Uterus (tissue), 4 donors: ENCODE measurements around the gene MXRA7. TPM values are rescaled to one million over a fixed set of nuclear protein-coding genes. Genes with fewer than 3 reads are reported as not detected.

Experiments
- DNase-seq, 2 donors: peaks; one replicate each; pipeline ENCODE4 v3.0.0-alpha.2; 2019 to 2020
- H3K27ac ChIP-seq, 2 donors: fragments of 200-600 bp; sonication (generic); 1 replicate in 1 of 2; 2 replicates in 1 of 2; pipeline ENCODE4 v1.5.1; 2016 to 2018
- H3K27me3 ChIP-seq, 2 donors: fragments of 200-600 bp; sonication (generic); one replicate each; pipeline ENCODE4 v1.5.1; 2018 to 2019; ENCODE audit warnings: control low read depth in 1 of 2
- H3K36me3 ChIP-seq, 2 donors: fragments of 200-600 bp; sonication (generic); one replicate each; pipeline ENCODE4 v1.5.1; 2019; ENCODE audit warnings: control low read depth in 1 of 2
- H3K4me1 ChIP-seq, 2 donors: fragments of 200-600 bp; sonication (generic); one replicate each; pipeline ENCODE4 v1.5.1; 2018 to 2019; ENCODE audit warnings: control low read depth in 1 of 2
- H3K4me3 ChIP-seq, 2 donors: fragments of 200-600 bp; sonication (generic); 1 replicate in 1 of 2; 2 replicates in 1 of 2; pipeline ENCODE4 v1.5.1; 2018 to 2019; ENCODE audit warnings: mild to moderate bottlenecking in 1 of 2
- H3K9me3 ChIP-seq, 2 donors: fragments of 200-600 bp; sonication (generic); one replicate each; pipeline ENCODE4 v1.5.1; 2019; ENCODE audit warnings: control low read depth in 1 of 2
- CTCF ChIP-seq, 4 experiments: fragments of 200-600 bp in 2 of 4; fragments of 450-650 bp in 2 of 4; sonication (generic) in 2 of 4; IDR thresholded peaks; one replicate each; pipeline ENCODE4 v1.5.1; 2016 to 2019; ENCODE audit warnings: antibody characterized with exemption in 4 of 4, mild to moderate bottlenecking in 2 of 4, moderate library complexity in 1 of 4
- POLR2A ChIP-seq, 2 donors: fragments of 450-650 bp; IDR thresholded peaks; one replicate each; pipeline ENCODE4 v1.6.1; 2016; ENCODE audit warnings: antibody characterized with exemption in 2 of 2, mild to moderate bottlenecking in 1 of 2, moderate library complexity in 1 of 2
- intact Hi-C: fragments of 100-400 bp; cut with DNase I; formaldehyde crosslinking; loops from one replicate; pipeline ENCODE4 v1.15.1; 2023; ENCODE audit warnings: low total_unique reads
- total RNA-seq, 4 donors: library from RNA; depleted of rRNA in 3 of 4; stranded (reverse); fragments of >200 nt in 3 of 4; gene quantifications; one replicate each; pipeline versions ENCODE4 v1.1.0 to v1.2.4, GENCODE V29; 2014 to 2023
- donor health status: DM: yes; HTN: yes; CAD: no.

Gene MXRA7
- total RNA-seq, 4 donors from 2014 or later = 174 to 250 (median 197) TPM

GRCh38 chr17:76707985-76708807 lies 2.6 kb downstream of the MXRA7 start:
- no peaks in the 10 kb centered on the region for H3K27me3 ChIP-seq
- H3K27ac ChIP-seq = peak overlapping the region; percentile 85 to 96
- H3K4me1 ChIP-seq = peaks cover 0 to 10% of the 10 kb centered on the region in 2 donors
- no peaks in the 10 kb centered on the region for H3K9me3 ChIP-seq
- peak in 1 of 4 experiments; percentile 4 for TF ChIP-seq CTCF (IDR thresholded peaks at IDR 0.05)
- TF ChIP-seq POLR2A (IDR thresholded peaks at IDR 0.05) = no peak
- peak overlapping the region in 1 of 2 donors; percentile 77 for H3K4me3 ChIP-seq
- no peaks in the 10 kb centered on the region for H3K36me3 ChIP-seq
- intact Hi-C loops = no loop called here
- no peak for DNase-seq

GRCh38 chr17:76706817-76707216 lies 3.9 kb downstream of the MXRA7 start:
- Histone ChIP-seq H3K27me3 (no peaks in the 10 kb centered on the region), H3K9me3 (no peaks in the 10 kb centered on the region), H3K4me3 (no peak overlapping the region), H3K36me3 (no peaks in the 10 kb centered on the region), H3K27ac (no peak overlapping the region), H3K4me1 (peaks cover 0 to 10% of the 10 kb centered on the region in 2 donors)
- no peak for TF ChIP-seq POLR2A (IDR thresholded peaks at IDR 0.05)
- TF ChIP-seq CTCF (IDR thresholded peaks at IDR 0.05) = no peak
- DNase-seq = no peak
- intact Hi-C loops = no loop called here

GRCh38 chr17:76704805-76705204 lies 6.0 kb downstream of the MXRA7 start:
- TF ChIP-seq CTCF (IDR thresholded peaks at IDR 0.05) = no peak
- no peak for TF ChIP-seq POLR2A (IDR thresholded peaks at IDR 0.05)
- Histone ChIP-seq H3K27me3 (no peaks in the 10 kb centered on the region), H3K4me3 (no peak overlapping the region), H3K27ac (peak overlapping the region; percentile 41 to 50), H3K36me3 (no peaks in the 10 kb centered on the region), H3K4me1 (peaks cover 0 to 14% of the 10 kb centered on the region in 2 donors), H3K9me3 (no peaks in the 10 kb centered on the region)
- intact Hi-C loops = no loop called here
- DNase-seq = no peak

GRCh38 chr17:76702941-76703637 lies 7.7 kb downstream of the MXRA7 start:
- peak overlapping the region in 1 of 2 donors; percentile 90 for H3K27ac ChIP-seq
- DNase-seq = no peak
- peaks cover 0 to 15% of the 10 kb centered on the region in 2 donors for H3K4me1 ChIP-seq
- no peaks in the 10 kb centered on the region for H3K9me3 ChIP-seq
- no peaks in the 10 kb centered on the region for H3K36me3 ChIP-seq
- TF ChIP-seq POLR2A (IDR thresholded peaks at IDR 0.05) = no peak
- no peak for TF ChIP-seq CTCF (IDR thresholded peaks at IDR 0.05)
- no peak overlapping the region for H3K4me3 ChIP-seq
- no peaks in the 10 kb centered on the region for H3K27me3 ChIP-seq
- intact Hi-C loops = no loop called here

- H3K27me3 ChIP-seq = no peaks in the 10 kb centered on the region
- H3K27ac ChIP-seq = peak overlapping the region; percentile 90 to 96
- H3K4me3 ChIP-seq = no peak overlapping the region
- no peak for DNase-seq
- no peaks in the 10 kb centered on the region for H3K36me3 ChIP-seq
- H3K9me3 ChIP-seq = no peaks in the 10 kb centered on the region
- H3K4me1 ChIP-seq = peaks cover 0 to 24% of the 10 kb centered on the region in 2 donors
- TF ChIP-seq POLR2A (IDR thresholded peaks at IDR 0.05) (no peak), CTCF (IDR thresholded peaks at IDR 0.05) (no peak)
- intact Hi-C loops = no loop called here
These were observed 8.7 kb downstream of the MXRA7 start for GRCh38 chr17:76702076-76702475.
